SK-N-MC (cell line): ENCODE results near the gene KIFC3.

Experiments
- EZH2 ChIP-seq: fragments of 200-600 bp; sonication (generic); IDR thresholded peaks from one replicate; pipeline ENCODE4 v1.6.1; 2017; ENCODE audit warnings: antibody characterized with exemption
- FOXP2 ChIP-seq: optimal IDR thresholded peaks from 2 replicates; pipeline ENCODE3; 2011; ENCODE audit warnings: mild to moderate bottlenecking, moderate library complexity; ENCODE audit not compliant: insufficient read depth; ENCODE audit errors: extremely low read length, control extremely low read depth
- POLR2AphosphoS5 ChIP-seq: IDR thresholded peaks from 2 replicates; pipeline ENCODE4 v1.6.1; 2012; ENCODE audit warnings: mild to moderate bottlenecking, low read depth, low read length, borderline replicate concordance

DNA sequence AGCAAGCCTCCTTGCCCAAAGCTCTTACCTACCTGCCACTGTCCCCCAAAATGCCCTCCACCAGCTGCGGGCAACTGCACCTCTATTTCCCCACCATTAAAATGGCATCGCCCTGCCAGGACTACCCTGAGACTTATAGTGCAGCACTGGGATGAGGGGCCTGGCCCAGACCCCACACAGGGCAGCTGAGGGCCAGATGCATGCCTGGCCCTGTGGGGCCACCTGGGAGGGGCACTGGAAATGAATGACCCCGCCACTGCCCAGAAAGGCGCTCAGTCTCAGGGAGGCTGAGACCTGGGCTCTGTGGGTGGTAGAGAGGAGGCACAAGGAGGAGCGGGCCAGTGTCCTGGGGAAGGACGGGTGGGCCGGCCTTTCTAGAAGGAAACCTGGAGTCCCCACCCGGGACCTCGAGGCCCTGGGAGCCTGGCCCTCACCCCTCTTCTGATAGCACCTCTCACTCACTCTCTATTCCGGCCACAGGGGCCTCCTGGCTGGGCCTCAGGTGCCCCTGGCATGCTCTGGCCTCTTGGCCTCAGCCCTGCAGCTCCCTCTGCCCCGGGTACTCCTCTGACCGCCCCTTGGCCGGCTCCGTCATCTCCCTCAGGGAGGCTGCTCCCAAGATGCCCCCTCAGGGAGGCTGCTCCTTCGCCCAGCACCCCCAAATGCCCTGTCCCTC lies 39.8 kb downstream of the KIFC3 start:
- TF ChIP-seq POLR2AphosphoS5 = no peak
- TF ChIP-seq EZH2 = no peak
- no peak for TF ChIP-seq FOXP2
